ENCODE data around the gene EPG5.

EPG5 gene, protein sequence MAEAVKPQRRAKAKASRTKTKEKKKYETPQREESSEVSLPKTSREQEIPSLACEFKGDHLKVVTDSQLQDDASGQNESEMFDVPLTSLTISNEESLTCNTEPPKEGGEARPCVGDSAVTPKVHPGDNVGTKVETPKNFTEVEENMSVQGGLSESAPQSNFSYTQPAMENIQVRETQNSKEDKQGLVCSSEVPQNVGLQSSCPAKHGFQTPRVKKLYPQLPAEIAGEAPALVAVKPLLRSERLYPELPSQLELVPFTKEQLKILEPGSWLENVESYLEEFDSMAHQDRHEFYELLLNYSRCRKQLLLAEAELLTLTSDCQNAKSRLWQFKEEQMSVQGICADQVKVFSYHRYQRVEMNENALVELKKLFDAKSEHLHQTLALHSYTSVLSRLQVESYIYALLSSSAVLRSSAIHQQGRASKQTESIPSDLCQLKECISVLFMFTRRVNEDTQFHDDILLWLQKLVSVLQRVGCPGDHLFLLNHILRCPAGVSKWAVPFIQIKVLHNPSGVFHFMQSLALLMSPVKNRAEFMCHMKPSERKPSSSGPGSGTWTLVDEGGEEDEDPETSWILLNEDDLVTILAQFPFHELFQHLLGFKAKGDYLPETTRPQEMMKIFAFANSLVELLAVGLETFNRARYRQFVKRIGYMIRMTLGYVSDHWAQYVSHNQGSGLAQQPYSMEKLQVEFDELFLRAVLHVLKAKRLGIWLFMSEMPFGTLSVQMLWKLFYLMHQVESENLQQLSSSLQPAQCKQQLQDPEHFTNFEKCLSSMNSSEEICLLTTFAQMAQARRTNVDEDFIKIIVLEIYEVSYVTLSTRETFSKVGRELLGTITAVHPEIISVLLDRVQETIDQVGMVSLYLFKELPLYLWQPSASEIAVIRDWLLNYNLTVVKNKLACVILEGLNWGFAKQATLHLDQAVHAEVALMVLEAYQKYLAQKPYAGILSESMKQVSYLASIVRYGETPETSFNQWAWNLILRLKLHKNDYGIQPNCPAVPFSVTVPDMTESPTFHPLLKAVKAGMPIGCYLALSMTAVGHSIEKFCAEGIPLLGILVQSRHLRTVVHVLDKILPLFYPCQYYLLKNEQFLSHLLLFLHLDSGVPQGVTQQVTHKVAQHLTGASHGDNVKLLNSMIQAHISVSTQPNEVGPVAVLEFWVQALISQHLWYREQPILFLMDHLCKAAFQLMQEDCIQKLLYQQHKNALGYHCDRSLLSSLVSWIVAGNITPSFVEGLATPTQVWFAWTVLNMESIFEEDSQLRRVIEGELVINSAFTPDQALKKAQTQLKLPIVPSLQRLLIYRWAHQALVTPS (N-terminal part only)

DNA sequence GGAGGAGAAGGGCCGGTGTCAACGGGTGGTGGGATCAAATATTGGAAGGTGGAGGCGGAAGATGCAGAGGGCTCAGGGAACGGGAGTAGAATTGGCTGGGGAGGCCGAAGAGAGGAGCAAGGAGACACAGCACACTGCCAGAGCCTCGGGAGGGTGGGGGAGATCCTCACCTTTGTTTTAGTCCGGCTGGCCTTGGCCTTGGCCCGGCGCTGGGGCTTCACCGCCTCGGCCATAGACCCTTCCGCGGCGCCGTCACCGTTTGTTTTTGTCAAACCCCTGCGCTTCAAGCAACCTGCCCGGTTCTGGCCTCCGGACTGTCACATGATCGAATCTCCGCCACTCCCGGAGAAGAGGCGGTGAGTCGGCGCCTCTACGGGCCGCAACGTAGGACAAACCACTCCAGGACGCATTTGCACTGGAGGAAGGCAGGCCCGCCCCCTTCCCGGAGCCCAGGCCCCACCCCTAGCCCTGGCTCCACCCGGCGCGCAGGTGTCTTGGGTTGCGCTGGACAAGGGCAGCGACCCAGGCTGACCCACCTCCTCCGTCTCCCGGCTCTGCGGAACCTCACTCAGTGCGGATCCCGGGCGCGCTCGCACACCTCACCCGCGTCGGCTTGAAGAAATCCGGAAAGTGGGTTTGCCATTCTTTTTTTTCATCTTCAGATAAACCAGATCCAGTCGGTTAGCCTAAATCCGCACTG lies at the start of gene EPG5:
TSS of gene EPG5 (minus strand) at position 323 of the 700 bp plus-strand sequence. CDS start at position 233, 90 bp downstream.
- TF ChIP-seq, protein P1, sequence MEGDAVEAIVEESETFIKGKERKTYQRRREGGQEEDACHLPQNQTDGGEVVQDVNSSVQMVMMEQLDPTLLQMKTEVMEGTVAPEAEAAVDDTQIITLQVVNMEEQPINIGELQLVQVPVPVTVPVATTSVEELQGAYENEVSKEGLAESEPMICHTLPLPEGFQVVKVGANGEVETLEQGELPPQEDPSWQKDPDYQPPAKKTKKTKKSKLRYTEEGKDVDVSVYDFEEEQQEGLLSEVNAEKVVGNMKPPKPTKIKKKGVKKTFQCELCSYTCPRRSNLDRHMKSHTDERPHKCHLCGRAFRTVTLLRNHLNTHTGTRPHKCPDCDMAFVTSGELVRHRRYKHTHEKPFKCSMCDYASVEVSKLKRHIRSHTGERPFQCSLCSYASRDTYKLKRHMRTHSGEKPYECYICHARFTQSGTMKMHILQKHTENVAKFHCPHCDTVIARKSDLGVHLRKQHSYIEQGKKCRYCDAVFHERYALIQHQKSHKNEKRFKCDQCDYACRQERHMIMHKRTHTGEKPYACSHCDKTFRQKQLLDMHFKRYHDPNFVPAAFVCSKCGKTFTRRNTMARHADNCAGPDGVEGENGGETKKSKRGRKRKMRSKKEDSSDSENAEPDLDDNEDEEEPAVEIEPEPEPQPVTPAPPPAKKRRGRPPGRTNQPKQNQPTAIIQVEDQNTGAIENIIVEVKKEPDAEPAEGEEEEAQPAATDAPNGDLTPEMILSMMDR (IDR thresholded peaks at IDR 0.05), result no peak
- no peak for TF ChIP-seq ZFX (IDR thresholded peaks at IDR 0.05; ENCODE audit: borderline replicate concordance)
- peak within 1 kb of the TSS; percentile 73 for H3K27ac ChIP-seq

DNA sequence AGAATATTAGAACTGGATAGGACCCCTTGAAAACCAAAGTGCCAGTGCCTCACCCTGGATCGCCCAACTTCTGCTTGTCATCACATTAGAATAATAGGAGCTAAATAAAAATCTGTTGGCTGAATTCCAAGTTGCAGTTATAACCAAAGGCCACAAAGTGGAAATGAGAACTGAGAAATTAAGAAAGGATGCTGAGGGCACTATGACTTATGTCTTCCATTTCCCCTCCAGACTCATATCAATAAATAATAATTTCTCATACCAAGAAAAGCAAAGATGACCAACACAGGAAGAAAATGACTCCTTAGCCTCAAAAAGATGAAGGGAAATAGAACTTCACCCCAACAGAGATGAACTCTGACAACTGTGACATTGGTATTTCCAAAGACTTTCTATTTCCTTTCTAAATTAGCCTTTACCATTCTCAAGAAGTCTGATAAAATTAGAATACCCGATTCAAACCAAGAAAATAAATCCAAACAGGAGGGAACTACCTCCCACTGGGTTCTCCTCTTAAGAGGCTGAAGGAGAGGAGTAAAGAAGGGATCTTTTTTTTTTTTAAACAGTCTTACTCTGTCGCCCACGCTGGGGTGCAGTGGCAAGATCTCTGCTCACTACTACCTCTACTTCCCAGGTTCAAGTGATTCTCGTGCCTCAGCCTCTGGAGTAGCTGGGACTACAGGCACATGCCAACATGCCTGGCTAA lies 46.5 kb upstream of the EPG5 start:
- H3K27ac ChIP-seq, result no peak overlapping the region
- TF ChIP-seq, protein P1 (IDR thresholded peaks at IDR 0.05), result no peak
- no peak for TF ChIP-seq ZFX (IDR thresholded peaks at IDR 0.05; ENCODE audit: borderline replicate concordance)

DNA sequence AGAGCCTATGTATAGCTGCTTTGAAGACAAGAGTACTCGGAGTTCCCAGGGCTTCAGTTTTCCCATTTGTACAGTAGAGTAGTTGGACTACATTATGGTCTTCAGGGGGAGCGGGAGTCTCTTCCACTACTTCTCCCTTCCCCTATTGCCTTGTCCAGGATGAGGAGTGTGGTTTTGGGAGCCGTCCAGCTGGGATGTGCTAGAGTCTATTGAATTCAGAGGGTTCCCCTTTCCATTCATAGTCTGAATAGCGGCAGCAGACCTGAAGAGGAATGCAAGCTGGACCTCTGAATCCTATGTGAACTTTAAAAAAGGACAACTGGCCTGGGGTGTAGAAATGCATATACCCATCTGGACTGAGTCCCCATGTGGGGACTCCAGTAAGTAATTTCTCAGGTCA lies 43.5 kb upstream of the EPG5 start:
- no peak for TF ChIP-seq ZFX (IDR thresholded peaks at IDR 0.05; ENCODE audit: borderline replicate concordance)
- TF ChIP-seq, protein P1 (IDR thresholded peaks at IDR 0.05), result no peak
- H3K27ac ChIP-seq, result no peak overlapping the region

DNA sequence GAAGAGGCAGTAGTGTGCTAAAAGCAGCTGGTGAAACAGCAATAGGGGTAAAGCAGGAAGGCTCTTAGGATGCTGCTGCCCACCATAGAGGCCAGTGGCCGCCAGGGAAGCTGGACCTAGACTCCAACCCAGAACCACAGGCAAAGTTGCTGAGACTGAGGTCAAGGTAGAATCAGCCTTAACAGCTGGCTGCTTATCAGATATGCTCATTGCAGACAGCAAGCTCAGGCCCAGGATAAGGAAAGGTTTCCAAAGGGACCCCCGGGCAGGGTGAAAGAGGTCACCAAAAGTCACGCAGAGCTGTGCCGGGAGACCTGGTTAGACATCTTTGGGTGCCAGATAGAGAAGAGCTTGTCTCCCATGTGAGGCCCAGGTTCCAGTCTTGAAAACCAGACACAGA lies 42.9 kb upstream of the EPG5 start:
- TF ChIP-seq, protein P1 (IDR thresholded peaks at IDR 0.05), result no peak
- TF ChIP-seq ZFX (IDR thresholded peaks at IDR 0.05; ENCODE audit: borderline replicate concordance), result no peak
- H3K27ac ChIP-seq, result no peak overlapping the region

DNA sequence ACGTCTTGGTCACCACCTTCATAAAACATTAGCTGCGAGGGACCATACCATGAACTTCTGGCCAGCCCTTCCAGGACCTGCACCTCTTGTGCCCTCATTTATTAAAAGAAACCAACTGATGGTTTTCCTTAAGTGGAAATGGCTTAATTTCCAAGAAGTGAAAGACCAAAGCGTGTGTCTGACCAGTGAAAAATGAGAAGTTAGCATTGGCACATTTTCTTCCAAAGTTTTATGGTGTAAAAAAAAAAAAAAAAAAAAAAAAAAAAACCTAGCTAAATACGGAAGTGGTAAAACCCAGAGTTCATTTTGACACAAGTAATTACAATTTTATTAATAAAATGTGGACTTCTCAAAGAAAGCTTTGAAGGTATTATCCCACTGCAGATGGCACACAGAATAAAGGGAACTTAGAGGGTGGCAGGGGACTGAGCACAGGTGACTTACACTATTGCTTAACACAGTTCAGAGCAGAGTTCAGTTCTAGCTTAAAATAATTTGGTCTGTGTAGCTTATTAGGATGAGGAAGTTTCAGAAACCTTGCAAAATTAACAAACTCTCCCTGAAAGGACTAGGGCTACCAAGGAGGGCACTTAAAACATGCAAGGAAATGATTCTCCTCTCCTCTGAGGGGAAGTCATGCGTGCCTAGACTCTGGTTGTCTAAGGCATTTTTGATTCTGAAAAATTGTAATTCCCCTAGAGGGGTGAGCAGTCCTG lies 42.2 kb upstream of the EPG5 start:
- TF ChIP-seq, protein P1 (IDR thresholded peaks at IDR 0.05), result no peak
- TF ChIP-seq ZFX (IDR thresholded peaks at IDR 0.05; ENCODE audit: borderline replicate concordance), result no peak

More for the DNA sequence above, 42.2 kb upstream of the EPG5 start:
- no peak overlapping the region for H3K27ac ChIP-seq
